H1 (cell line): ENCODE data around the gene FLRT1. TPM values are rescaled to one million over a fixed set of nuclear protein-coding genes. Genes with fewer than 3 reads are reported as not detected.

ENCODE experiments used
- SUZ12 ChIP-seq: fragments of 200-600 bp; sonication (generic); IDR thresholded peaks from 2 replicates; pipeline ENCODE4 v1.6.1; 2012; ENCODE audit warnings: mild to moderate bottlenecking, inconsistent platforms, low read length, moderate library complexity, mixed read lengths
- polyA plus RNA-seq, 7 experiments: library from polyadenylated mRNA; depleted of rRNA in 3 of 7; stranded (reverse) in 5 of 7; unstranded in 2 of 7; fragments of >200 nt in 5 of 7; fragments of 200-250 nt in 2 of 7; gene quantifications; 1 replicate in 5 of 7; 2 replicates in 1 of 7; 4 replicates in 1 of 7; pipeline versions ENCODE4 v1.2.1 to v1.2.3, GENCODE V29; 2011 to 2013; ENCODE audit warnings: missing spikeins in 2 of 7, mixed read lengths in 2 of 7
- total RNA-seq: library from RNA; stranded (reverse); fragmentation: NEBNext Ultra II Directional; extraction: Animal tissue kit (Norgen Biotek cat#: 25700); gene quantifications from 2 replicates; pipeline ENCODE4 v1.2.1, GENCODE V29; 2021
- TF ChIP-seq, protein P1 (sequence below): IDR thresholded peaks from 2 replicates; pipeline ENCODE4 v1.6.1; 2011; ENCODE audit warnings: low read length, improper control_type of control experiment

The FLRT1 gene
- total and polyA plus RNA-seq, 2 of the 8 experiments (the other 6 are each of a cell fraction or from before 2014, with no cell fraction given), result 0.14 to 0.28 TPM

DNA sequence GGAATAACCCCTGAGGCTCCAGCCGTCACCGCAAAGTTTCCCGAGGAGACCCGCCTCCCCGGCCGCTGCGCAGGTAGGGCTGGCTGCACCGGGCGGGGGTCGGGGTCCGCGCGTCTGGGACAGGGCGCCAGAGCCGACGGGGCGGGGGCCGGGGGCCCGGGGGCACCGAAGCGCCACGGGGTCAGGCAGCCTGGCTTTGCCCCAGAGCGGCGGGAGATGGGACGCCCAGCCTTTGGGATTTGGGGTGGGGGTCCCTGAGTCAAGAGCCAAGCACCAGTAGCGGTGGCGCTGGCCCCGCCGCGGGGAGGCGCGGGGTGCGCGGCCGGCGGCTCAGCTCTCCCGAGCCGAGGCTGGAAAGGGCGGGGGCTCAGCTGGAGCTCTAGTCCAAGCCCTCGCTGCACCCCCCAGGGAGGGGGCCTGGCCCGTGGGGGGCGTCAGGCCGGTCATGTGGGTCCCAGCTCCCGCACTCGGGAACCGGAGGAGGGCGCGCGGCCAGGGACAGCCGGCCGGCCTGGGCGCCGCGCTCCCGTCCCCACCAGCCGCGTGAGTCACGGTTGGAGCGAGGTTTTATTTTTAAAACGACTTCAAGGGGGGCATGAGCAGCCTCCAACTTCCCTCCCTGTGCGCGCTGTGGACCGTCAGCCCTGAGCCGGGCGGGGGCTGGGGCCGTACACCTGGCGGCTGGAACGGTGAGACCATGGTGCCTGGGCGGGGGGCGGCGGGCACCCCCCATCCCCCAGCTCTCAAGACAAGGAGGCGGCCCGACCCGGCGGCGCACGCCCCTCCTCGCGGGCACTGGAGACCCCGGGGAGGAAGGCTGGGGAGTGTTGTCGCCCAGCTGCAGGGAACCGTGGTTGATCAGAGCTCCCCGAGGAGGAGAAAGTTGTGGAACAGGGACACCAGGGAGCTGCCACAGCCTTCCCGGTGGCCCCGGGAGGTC is 626 bp downstream of the FLRT1 start (continued):
- TF ChIP-seq, protein P1, sequence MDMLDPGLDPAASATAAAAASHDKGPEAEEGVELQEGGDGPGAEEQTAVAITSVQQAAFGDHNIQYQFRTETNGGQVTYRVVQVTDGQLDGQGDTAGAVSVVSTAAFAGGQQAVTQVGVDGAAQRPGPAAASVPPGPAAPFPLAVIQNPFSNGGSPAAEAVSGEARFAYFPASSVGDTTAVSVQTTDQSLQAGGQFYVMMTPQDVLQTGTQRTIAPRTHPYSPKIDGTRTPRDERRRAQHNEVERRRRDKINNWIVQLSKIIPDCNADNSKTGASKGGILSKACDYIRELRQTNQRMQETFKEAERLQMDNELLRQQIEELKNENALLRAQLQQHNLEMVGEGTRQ, result no peak
- TF ChIP-seq SUZ12, result no peak; the same call in 1 of the 2 replicates
- TF ChIP-seq, all 59 proteins: peak for 2
